Fibroblast of villous mesenchyme (primary cell): ENCODE data around the gene ERG. TPM values are rescaled to one million over a fixed set of nuclear protein-coding genes. Genes with fewer than 3 reads are reported as not detected.

Source experiments
- DNase-seq: peaks from one replicate; pipeline ENCODE4 v3.0.0-alpha.2; 2010; ENCODE audit warnings: low read depth
- H3K4me3 ChIP-seq: 2 replicates; pipeline ENCODE4 v1.5.1; 2011; ENCODE audit warnings: low read depth, mild to moderate bottlenecking, low read length
- CTCF ChIP-seq: IDR thresholded peaks from 2 replicates; pipeline ENCODE4 v1.5.1; 2012; ENCODE audit warnings: low read depth, mild to moderate bottlenecking, low read length; ENCODE audit not compliant: insufficient read depth
- total RNA-seq: library from RNA; depleted of rRNA; stranded (reverse); fragments of >200 nt; gene quantifications from 2 replicates; pipeline ENCODE4 v1.2.3, GENCODE V29; 2012

The ERG gene
- total RNA-seq, 1 donor = not detected

GRCh38 chr21:38488640-38489270, 9.5 kb downstream of the ERG start:
- H3K4me3 ChIP-seq = no peak overlapping the region
- DNase-seq = no peak
- TF ChIP-seq CTCF = no peak

- no peak for DNase-seq
- H3K4me3 ChIP-seq = no peak overlapping the region
- TF ChIP-seq CTCF = no peak
These were observed 10.2 kb downstream of the ERG start for GRCh38 chr21:38487901-38488639.

GRCh38 chr21:38486706-38487105, 11.6 kb downstream of the ERG start:
- no peak for TF ChIP-seq CTCF
- H3K4me3 ChIP-seq = no peak overlapping the region
- DNase-seq = no peak

- no peak for TF ChIP-seq CTCF
- peak; percentile 9 for DNase-seq
- no peak overlapping the region for H3K4me3 ChIP-seq
These were observed 12.1 kb downstream of the ERG start for GRCh38 chr21:38486221-38486620.

GRCh38 chr21:38479641-38480525, 18.4 kb downstream of the ERG start:
- no peak overlapping the region for H3K4me3 ChIP-seq
- TF ChIP-seq CTCF = no peak
- no peak for DNase-seq

GRCh38 chr21:38478782-38479181, 19.5 kb downstream of the ERG start:
- peak; percentile 73 for DNase-seq
- H3K4me3 ChIP-seq = no peak overlapping the region
- no peak for TF ChIP-seq CTCF
